Muscle layer of duodenum (tissue), 2 donors: ENCODE data around the gene MLKL.

Experiments used
- H3K27ac ChIP-seq: one replicate; pipeline ENCODE4 v1.7.0; 2013; ENCODE audit warnings: mild to moderate bottlenecking, low read length
- H3K27me3 ChIP-seq: one replicate; pipeline ENCODE4 v1.7.0; 2013; ENCODE audit warnings: low read depth, mild to moderate bottlenecking, control low read depth, low read length
- H3K36me3 ChIP-seq, 2 donors: one replicate each; pipeline ENCODE4 v1.7.0; 2013; ENCODE audit warnings: low read length in 2 of 2, control low read depth in 1 of 2, mild to moderate bottlenecking in 1 of 2; ENCODE audit not compliant: insufficient read depth in 2 of 2, control insufficient read depth in 1 of 2
- H3K4me1 ChIP-seq, 2 donors: one replicate each; pipeline ENCODE4 v1.7.0; 2013; ENCODE audit warnings: low read length in 2 of 2, mild to moderate bottlenecking in 2 of 2, control low read depth in 1 of 2, moderate library complexity in 1 of 2; ENCODE audit not compliant: insufficient read depth in 2 of 2, control insufficient read depth in 1 of 2
- H3K4me3 ChIP-seq, 2 donors: one replicate each; pipeline ENCODE4 v1.7.0; 2013; ENCODE audit warnings: low read length in 2 of 2, low read depth in 1 of 2, mild to moderate bottlenecking in 1 of 2
- H3K9me3 ChIP-seq, 2 donors: one replicate each; pipeline ENCODE4 v1.7.0; 2013; ENCODE audit warnings: low read length in 2 of 2, control low read depth in 1 of 2, mild to moderate bottlenecking in 1 of 2; ENCODE audit not compliant: control insufficient read depth in 1 of 2
- donor health status: healthy.

The MLKL gene

DNA sequence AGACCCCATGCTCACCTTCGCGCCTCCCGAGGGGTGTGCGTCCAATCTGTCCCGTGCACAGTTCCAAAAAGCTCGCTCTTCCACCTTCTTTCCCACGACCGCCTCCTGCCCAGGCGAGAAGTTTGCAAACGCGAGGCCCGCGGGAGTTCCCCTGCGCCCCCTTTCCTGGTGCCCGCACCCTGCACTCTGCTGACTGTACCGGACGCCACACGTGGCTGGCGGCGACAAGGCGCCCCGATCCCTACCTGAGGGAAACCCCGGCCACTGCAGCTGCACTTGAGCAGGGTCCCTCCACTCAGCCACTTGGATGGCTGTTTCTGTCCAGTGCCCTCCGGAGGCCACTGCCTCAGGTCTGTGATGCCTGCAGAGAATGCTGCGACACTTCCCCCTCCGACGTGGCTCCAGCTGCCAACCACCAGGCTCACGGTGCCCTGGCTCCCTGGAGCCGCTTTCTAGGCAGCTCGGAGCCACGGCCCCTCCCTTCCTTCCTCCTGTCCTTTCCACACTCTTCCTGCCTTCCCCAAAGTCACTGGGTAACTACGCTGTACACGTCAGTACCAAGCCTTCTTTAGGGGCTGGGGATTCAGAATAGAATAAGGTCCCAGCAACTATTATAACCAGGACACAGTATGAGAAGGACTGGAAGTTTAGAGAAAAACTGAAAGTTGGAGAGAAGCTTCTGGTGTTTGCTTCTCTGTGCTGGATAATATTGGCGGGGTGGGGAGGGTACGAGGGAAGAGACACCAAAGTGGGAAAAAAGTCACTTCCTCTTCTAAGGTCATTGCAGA, at the start of gene MLKL:
MLKL (minus strand) TSS at position 425 of the 788 bp plus-strand sequence. CDS start 5,105 bp downstream, outside the sequence.
- H3K4me3 ChIP-seq: peak within 1 kb of the TSS; percentile 82 to 91
- peak within 1 kb of the TSS; percentile 95 for H3K27ac ChIP-seq
- H3K27me3 ChIP-seq: no peaks in the 10 kb centered on the region
- no peaks in the 10 kb centered on the region for H3K9me3 ChIP-seq
- H3K36me3 ChIP-seq: no peaks in the 10 kb centered on the region
- peaks cover 4 to 5% of the 10 kb centered on the region in 2 donors for H3K4me1 ChIP-seq

DNA sequence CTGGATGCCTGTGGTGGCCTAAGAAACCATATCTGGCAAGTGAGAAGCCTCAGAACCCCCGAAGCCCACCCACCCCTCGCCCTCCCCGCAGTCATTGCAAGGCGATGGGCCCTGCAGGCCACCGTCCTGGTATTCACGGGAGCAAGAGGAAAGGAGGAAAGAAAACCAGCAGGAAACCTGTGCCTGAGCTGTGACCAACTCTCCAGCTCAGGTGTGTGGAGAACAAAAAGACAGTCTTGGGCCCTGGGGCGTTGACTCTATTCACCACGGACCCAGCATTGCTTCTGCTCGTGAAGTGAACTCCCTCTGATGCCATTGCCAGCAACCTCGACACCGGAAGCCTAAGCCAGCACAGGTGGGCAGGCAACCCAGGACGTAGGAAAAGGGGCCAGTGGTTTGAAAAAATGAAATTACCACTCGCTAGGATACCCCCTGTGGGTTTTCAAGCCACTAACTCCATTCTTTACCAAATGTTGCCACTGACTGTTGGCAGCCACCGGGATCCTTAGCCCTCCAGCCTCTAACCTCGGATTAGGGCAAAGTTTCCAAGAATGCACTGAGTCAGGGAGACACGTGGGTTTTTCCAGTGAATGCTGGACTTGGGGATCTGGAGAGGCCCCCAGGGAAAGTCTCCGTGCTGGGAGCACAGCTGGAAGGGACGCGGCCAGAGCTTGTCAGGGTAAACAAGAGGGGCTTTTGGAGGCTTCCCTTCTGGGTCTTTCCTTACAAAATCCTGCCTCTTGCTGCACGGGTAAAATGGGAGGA, 48.8 kb upstream of the MLKL start:
- Histone ChIP-seq H3K9me3 (no peaks in the 10 kb centered on the region), H3K4me3 (no peak overlapping the region), H3K27me3 (no peaks in the 10 kb centered on the region), H3K27ac (no peak overlapping the region), H3K4me1 (no peaks in the 10 kb centered on the region), H3K36me3 (no peaks in the 10 kb centered on the region)

DNA sequence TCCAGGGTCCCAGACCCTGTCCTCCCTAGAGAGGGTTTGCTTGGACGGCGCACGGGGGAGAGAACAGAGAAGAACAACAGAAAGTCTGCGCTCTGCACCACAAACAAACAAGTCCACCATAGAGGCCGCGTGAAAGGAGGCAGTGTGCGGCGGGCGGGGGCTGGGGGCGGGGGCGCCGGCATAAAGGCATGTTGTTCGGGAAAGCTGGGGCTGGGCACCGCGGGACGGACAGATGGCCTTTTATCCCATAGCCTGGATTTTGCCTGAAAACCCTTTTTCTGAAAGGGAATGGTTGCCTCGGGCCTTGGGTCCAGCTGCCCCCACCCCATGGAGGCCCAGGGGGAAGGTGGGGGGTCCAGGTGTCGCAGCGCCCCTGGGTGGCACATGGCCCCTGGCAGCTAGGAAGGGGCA, 48.0 kb upstream of the MLKL start:
- Histone ChIP-seq H3K27ac (no peak overlapping the region), H3K9me3 (no peaks in the 10 kb centered on the region)

DNA sequence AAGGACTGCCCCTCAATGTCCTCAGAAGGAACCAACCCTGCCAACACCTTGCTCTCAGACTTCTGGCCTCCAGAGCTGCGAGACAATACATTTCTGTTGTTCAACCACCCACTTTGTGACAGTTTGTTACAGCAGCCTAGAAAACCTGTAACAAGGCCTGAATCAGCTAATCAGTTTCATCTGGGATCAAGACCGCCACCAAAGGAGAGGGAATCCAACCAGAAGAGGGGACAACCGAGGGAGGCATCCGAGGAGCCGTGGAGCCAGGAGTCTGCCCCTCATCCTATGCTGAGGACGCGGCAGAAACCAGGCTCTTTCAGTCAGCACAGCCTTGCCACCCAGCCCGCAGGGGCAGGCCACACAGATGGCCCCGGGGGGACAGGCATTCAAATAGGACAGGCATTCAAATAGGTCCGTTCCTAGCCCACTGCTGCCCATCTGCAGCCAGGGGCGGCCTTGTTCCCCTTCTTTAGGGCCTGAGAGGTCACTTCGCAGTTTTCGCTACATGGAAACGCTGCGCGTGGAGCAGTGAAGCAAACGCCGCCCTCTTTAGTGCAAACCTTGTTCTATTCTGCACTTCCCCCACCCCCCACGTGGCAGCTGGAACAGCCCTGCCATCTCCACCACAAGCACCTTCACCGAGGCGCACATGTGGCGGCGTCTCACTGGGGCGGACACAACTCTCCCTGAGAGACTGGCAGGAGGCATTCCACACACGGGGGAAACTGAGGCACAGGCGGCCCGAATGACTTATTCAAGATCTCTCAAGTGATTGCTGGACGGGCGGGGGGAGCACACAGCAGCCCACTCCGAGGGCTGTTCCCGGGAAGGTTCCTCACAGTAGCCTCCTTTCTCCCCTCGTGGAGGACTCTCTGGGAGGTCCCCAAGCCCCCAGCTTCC, 47.3 kb upstream of the MLKL start:
- Histone ChIP-seq H3K27me3 (no peaks in the 10 kb centered on the region), H3K36me3 (no peaks in the 10 kb centered on the region), H3K4me1 (peaks cover 0 to 11% of the 10 kb centered on the region in 2 donors), H3K27ac (no peak overlapping the region), H3K4me3 (no peak overlapping the region), H3K9me3 (no peaks in the 10 kb centered on the region)

More for the DNA sequence above, 48.0 kb upstream of the MLKL start:
- Histone ChIP-seq H3K36me3 (no peaks in the 10 kb centered on the region), H3K4me1 (peaks cover 0 to 7% of the 10 kb centered on the region in 2 donors), H3K27me3 (no peaks in the 10 kb centered on the region), H3K4me3 (no peak overlapping the region)

DNA sequence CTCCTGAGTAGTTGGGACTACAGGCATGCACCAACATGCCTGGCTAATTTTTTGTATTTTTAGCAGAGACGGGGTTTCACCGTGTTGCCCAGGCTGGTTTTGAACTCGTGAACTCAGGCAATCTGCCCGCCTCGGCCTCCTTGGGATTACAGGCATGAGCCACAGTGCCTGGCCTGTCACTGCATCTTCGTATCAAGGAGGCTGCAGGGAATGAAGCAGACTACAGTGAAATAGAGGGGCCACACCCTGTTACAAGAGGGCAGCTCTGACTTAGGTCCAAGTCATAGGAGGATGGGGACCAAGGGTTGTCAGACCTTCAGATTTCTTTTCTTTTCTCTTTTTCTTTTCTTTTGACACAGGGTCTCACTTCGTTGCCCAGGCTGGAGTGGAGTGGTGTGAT, 45.3 kb upstream of the MLKL start:
- H3K4me1 ChIP-seq: peaks cover 3 to 14% of the 10 kb centered on the region in 2 donors
- H3K27ac ChIP-seq: no peak overlapping the region
- no peak overlapping the region for H3K4me3 ChIP-seq
- H3K36me3 ChIP-seq: no peaks in the 10 kb centered on the region
- no peaks in the 10 kb centered on the region for H3K9me3 ChIP-seq
- H3K27me3 ChIP-seq: no peaks in the 10 kb centered on the region

DNA sequence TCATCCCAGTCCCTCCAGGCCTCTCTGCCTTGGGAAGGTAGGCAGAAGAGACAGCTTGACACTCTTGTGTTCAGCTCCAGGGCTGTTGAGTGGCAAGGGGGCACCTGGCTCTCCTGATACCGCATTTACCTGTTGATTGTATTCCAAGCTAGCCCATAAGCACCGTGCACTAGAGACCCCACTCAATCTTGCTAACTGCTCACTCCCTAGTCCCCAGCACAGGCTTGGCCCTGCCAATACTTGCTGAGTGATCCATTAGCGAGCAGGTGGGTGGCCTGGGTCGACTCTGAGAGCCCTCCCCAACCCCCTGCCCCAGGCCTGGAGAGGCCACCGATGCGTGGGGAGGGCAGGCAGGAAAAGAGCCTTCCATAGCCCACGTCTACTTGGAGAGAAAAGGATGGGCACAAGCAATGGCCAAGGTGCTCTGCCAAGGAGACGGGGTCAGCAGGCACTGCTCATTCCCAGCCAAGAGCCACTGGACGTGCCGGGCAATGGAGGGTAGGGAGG, 44.5 kb upstream of the MLKL start:
- H3K27ac ChIP-seq: no peak overlapping the region
- peaks cover 3 to 17% of the 10 kb centered on the region in 2 donors for H3K4me1 ChIP-seq
- no peaks in the 10 kb centered on the region for H3K27me3 ChIP-seq
- H3K4me3 ChIP-seq: no peak overlapping the region
- H3K36me3 ChIP-seq: no peaks in the 10 kb centered on the region
- no peaks in the 10 kb centered on the region for H3K9me3 ChIP-seq

DNA sequence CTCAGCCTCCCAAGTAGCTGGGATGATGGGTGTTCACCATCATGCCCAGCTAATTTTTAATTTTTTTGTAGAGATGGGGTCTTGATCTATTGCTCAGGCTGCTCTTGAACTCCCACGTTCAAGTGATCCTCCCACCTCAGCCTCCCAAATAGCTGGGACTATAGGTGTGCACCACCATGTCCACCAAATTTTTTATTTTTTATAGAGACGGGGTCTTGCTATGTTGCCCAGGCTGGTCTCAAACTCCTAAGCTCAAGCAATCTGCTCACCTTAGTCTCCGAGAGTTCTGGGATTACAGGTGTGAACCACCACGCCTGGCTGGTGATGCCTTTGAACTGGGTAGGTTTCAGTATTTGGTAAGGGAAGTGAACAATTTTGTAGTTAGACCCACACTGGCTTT, 43.9 kb upstream of the MLKL start:
- Histone ChIP-seq H3K36me3 (no peaks in the 10 kb centered on the region), H3K27me3 (no peaks in the 10 kb centered on the region), H3K9me3 (no peaks in the 10 kb centered on the region), H3K4me1 (peaks cover 3 to 17% of the 10 kb centered on the region in 2 donors), H3K27ac (peak overlapping the region; percentile 78), H3K4me3 (no peak overlapping the region)

DNA sequence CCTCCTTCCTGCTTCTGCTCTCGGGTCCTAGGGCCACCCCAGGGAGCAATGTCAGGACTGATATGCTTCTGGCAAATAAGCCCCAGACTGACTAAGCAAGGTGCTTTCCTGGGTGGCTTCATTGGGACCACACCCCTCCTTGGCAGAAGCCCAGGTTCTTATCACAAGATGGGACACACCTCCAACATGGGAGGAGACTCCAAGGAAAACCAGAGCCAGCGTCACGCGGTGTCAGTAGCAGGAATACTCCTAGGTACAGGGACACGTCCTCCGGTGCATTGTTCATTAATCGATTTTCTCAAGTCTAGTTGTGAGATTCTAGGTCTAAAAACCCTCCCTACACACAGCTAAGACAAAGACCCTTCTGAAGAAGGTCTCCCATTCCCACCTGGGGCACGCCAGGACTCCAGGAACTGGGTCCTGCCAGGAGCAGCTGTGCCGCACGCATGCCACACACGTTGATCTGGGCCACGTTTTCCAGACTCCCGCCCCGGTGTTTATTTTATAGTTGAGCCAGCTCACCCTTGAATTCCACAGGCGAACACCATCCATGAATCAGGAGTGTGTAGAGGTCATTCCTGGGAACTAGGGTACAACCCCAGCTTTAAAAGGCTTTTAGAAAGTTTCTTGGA, 43.1 kb upstream of the MLKL start:
- peak overlapping the region; percentile 78 for H3K27ac ChIP-seq
- H3K36me3 ChIP-seq: no peaks in the 10 kb centered on the region
- H3K27me3 ChIP-seq: no peaks in the 10 kb centered on the region
- peaks cover 3 to 17% of the 10 kb centered on the region in 2 donors for H3K4me1 ChIP-seq
- H3K9me3 ChIP-seq: no peaks in the 10 kb centered on the region
- no peak overlapping the region for H3K4me3 ChIP-seq

DNA sequence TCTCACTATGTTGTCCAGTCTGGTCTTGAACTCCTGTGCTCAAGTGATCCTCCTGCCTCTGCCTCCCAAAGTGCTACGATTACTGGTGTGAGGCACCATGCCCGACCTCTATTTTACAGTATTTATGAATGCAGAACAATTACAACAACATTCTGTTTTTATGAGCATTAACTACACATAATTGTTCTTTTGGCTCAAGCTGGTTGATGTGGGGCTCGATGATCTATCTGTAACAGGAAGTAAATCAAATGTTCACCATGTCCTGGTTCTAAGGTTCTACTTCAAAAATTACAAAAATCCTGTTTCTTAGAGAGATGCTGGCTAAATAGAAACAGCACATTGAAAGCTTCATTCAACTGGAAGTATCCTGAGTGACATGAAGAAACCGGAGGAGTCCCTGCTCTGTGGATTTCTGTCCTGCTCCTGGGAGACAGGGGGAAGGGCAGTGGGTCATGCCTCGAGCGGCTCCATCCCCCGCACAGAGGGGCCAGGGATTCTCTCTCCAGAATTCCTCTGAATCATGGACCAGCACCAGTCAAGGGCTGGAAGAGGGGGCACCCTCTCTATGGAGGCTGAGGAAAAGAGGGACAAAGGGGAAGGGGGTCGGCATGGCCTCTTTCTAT, 42.5 kb upstream of the MLKL start:
- Histone ChIP-seq H3K4me1 (peaks cover 3 to 17% of the 10 kb centered on the region in 2 donors), H3K9me3 (no peaks in the 10 kb centered on the region), H3K4me3 (no peak overlapping the region), H3K36me3 (no peaks in the 10 kb centered on the region), H3K27me3 (no peaks in the 10 kb centered on the region), H3K27ac (peak overlapping the region; percentile 70)

DNA sequence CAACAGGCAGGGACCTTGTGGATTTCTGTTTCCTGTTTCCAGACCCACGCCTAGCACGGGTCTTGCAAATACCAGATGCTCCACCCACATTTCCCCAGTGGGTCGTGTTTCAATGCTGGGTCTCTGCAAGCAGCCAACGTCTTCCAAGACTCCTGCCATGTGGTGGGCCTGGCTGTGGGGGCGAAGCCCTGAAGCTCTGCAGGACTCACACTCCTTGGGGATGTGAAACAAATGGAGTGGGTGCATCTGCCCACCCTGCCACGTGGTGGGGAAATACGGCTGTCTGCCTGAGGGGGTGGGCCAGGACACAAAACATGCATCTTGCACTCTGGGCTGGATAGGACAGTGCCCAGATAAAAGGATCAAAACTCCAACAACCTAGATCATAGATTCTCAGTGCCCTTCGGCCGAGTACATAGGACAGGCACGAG, 41.4 kb upstream of the MLKL start:
- H3K4me1 ChIP-seq: peaks cover 3 to 17% of the 10 kb centered on the region in 2 donors
- H3K36me3 ChIP-seq: no peaks in the 10 kb centered on the region
- H3K27me3 ChIP-seq: no peaks in the 10 kb centered on the region
- H3K9me3 ChIP-seq: no peaks in the 10 kb centered on the region
- no peak overlapping the region for H3K4me3 ChIP-seq
- H3K27ac ChIP-seq: no peak overlapping the region
